ENCODE measurements around the gene RPUSD1.

RPUSD1 gene

GRCh38 chr16:782766-783403, 5.3 kb downstream of the RPUSD1 start:
- H3K4me3 ChIP-seq (ENCODE audit: low read depth, low read length), result no peak overlapping the region
- TF ChIP-seq CTCF (conservative IDR thresholded peaks at IDR 0.05; ENCODE audit: low read depth, low read length), result no peak
- DNase-seq (ENCODE audit: low read depth), result no peak

- TF ChIP-seq CTCF (conservative IDR thresholded peaks at IDR 0.05; ENCODE audit: low read depth, low read length), result no peak
- DNase-seq (ENCODE audit: low read depth), result no peak
- H3K4me3 ChIP-seq (ENCODE audit: low read depth, low read length), result no peak overlapping the region
These were observed 5.9 kb downstream of the RPUSD1 start for GRCh38 chr16:782258-782657.

GRCh38 chr16:781346-782010, 6.7 kb downstream of the RPUSD1 start:
- no peak for TF ChIP-seq CTCF (conservative IDR thresholded peaks at IDR 0.05; ENCODE audit: low read depth, low read length)
- no peak overlapping the region for H3K4me3 ChIP-seq (ENCODE audit: low read depth, low read length)
- no peak for DNase-seq (ENCODE audit: low read depth)

- DNase-seq (ENCODE audit: low read depth), result no peak
- no peak for TF ChIP-seq CTCF (conservative IDR thresholded peaks at IDR 0.05; ENCODE audit: low read depth, low read length)
These were observed 7.9 kb downstream of the RPUSD1 start for GRCh38 chr16:780296-780695.

GRCh38 chr16:779561-779960, 8.6 kb downstream of the RPUSD1 start:
- no peak overlapping the region for H3K4me3 ChIP-seq (ENCODE audit: low read depth, low read length)
- DNase-seq (ENCODE audit: low read depth), result no peak

More at GRCh38 chr16:780296-780695, 7.9 kb downstream of the RPUSD1 start:
- H3K4me3 ChIP-seq (ENCODE audit: low read depth, low read length), result no peak overlapping the region

GRCh38 chr16:778909-779527, 9.2 kb downstream of the RPUSD1 start:
- H3K4me3 ChIP-seq (ENCODE audit: low read depth, low read length), result no peak overlapping the region
- DNase-seq (ENCODE audit: low read depth), result no peak
- no peak for TF ChIP-seq CTCF (conservative IDR thresholded peaks at IDR 0.05; ENCODE audit: low read depth, low read length)

More at GRCh38 chr16:779561-779960, 8.6 kb downstream of the RPUSD1 start:
- TF ChIP-seq CTCF (conservative IDR thresholded peaks at IDR 0.05; ENCODE audit: low read depth, low read length), result no peak
